HEK293T (cell line): Measurements from ENCODE around the gene ARHGAP5.

ENCODE experiments used
- CTCF ChIA-PET: fragments of 350-600 bp; formaldehyde crosslinking; extraction: SDS; loops from one replicate; lab custom pipeline; 2021; ENCODE audit warnings: antibody characterized with exemption, inconsistent platforms; lab: Yijun Ruan, JAX
- POLR2A ChIA-PET: fragments of 350-600 bp; formaldehyde crosslinking; extraction: SDS; loops from one replicate; lab custom pipeline; 2020; ENCODE audit warnings: antibody characterized with exemption, inconsistent platforms; lab: Yijun Ruan, JAX
- DNase-seq: peaks from one replicate; pipeline ENCODE4 v3.0.0; 2012; ENCODE audit warnings: mixed read lengths; ENCODE audit errors: extremely low spot score
- ARNT ChIP-seq: fragments of 450-650 bp; IDR thresholded peaks from 2 replicates; pipeline ENCODE4 v1.6.1; 2017; ENCODE audit warnings: mild to moderate bottlenecking
- BHLHE40 ChIP-seq: fragments of 450-650 bp; IDR thresholded peaks from 2 replicates; pipeline ENCODE4 v1.6.1; 2016; ENCODE audit warnings: mild to moderate bottlenecking, moderate library complexity, borderline replicate concordance
- CTBP1 ChIP-seq: fragments of 450-650 bp; IDR thresholded peaks from 2 replicates; pipeline ENCODE4 v1.6.1; 2016; ENCODE audit warnings: borderline replicate concordance
- ELF4 ChIP-seq: fragments of 450-650 bp; IDR thresholded peaks from 2 replicates; pipeline ENCODE4 v1.6.1; 2017; ENCODE audit warnings: antibody characterized with exemption
- FOXA1 ChIP-seq: fragments of 450-650 bp; IDR thresholded peaks from 2 replicates; pipeline ENCODE4 v1.6.1; 2016; ENCODE audit warnings: mild to moderate bottlenecking
- FOXK2 ChIP-seq: fragments of 450-650 bp; IDR thresholded peaks from 2 replicates; pipeline ENCODE4 v1.6.1; 2016; ENCODE audit warnings: mild to moderate bottlenecking
- FOXM1 ChIP-seq: fragments of 450-650 bp; IDR thresholded peaks from 2 replicates; pipeline ENCODE4 v1.6.1; 2017; ENCODE audit warnings: mild to moderate bottlenecking, borderline replicate concordance
- HDGF ChIP-seq: fragments of 450-650 bp; IDR thresholded peaks from 2 replicates; pipeline ENCODE4 v1.6.1; 2017; ENCODE audit warnings: antibody characterized with exemption, borderline replicate concordance
- L3MBTL2 ChIP-seq: fragments of 450-650 bp; conservative IDR thresholded peaks from 2 replicates; pipeline ENCODE4 v1.6.1; 2016; ENCODE audit warnings: mild to moderate bottlenecking
- LEF1 ChIP-seq: fragments of 450-650 bp; IDR thresholded peaks from 2 replicates; pipeline ENCODE4 v1.6.1; 2017; ENCODE audit warnings: mild to moderate bottlenecking, borderline replicate concordance
- NFRKB ChIP-seq: fragments of 450-650 bp; IDR thresholded peaks from 2 replicates; pipeline ENCODE4 v1.6.1; 2016; ENCODE audit warnings: mild to moderate bottlenecking, moderate library complexity
- PKNOX1 ChIP-seq: fragments of 450-650 bp; IDR thresholded peaks from 2 replicates; pipeline ENCODE4 v1.6.1; 2016
- SP1 ChIP-seq: fragments of 450-650 bp; IDR thresholded peaks from 2 replicates; pipeline ENCODE4 v1.6.1; 2017
- SUZ12 ChIP-seq: fragments of 450-650 bp; IDR thresholded peaks from 2 replicates; pipeline ENCODE4 v1.6.1; 2016; ENCODE audit warnings: mild to moderate bottlenecking
- TARDBP ChIP-seq: fragments of 450-650 bp; IDR thresholded peaks from 2 replicates; pipeline ENCODE4 v1.6.1; 2016
- ZNF384 ChIP-seq: fragments of 450-650 bp; IDR thresholded peaks from 2 replicates; pipeline ENCODE4 v1.6.1; 2016

Gene ARHGAP5

GRCh38 chr14:32079264-32079663 is 2.2 kb downstream of the ARHGAP5 start:
- TF ChIP-seq FOXK2 (no peak), FOXA1 (no peak), BHLHE40 (no peak), SP1 (no peak), ELF4 (no peak), ZNF384 (no peak), SUZ12 (no peak)
- no peak for DNase-seq
- ChIA-PET POLR2A (no interaction called here), CTCF (no interaction called here)

GRCh38 chr14:32080001-32080510 is 3.0 kb downstream of the ARHGAP5 start:
- no peak for DNase-seq
- TF ChIP-seq L3MBTL2: no peak
- no peak for TF ChIP-seq NFRKB
- TF ChIP-seq LEF1: no peak
- TF ChIP-seq SUZ12: no peak
- TF ChIP-seq ARNT: no peak
- TF ChIP-seq HDGF: no peak
- TF ChIP-seq ELF4: no peak
- no peak for TF ChIP-seq FOXK2
- TF ChIP-seq CTBP1: no peak
- no peak for TF ChIP-seq BHLHE40
- no peak for TF ChIP-seq TARDBP
- no peak for TF ChIP-seq FOXA1
- TF ChIP-seq ZNF384: no peak
- no peak for TF ChIP-seq PKNOX1
- TF ChIP-seq FOXM1: no peak
- TF ChIP-seq SP1: no peak
- ChIA-PET CTCF (interaction anchor here (0.7 kb wide), 1 partner anchor 111 kb away, joined by 3 read pairs; no protein-coding TSS in a partner anchor), POLR2A (no interaction called here)

GRCh38 chr14:32081901-32082300 is 4.8 kb downstream of the ARHGAP5 start:
- DNase-seq: no peak
- CTCF ChIA-PET: no interaction called here
- TF ChIP-seq ZNF384 (no peak), PKNOX1 (no peak), HDGF (no peak), FOXM1 (no peak), FOXK2 (no peak), NFRKB (no peak), TARDBP (no peak), L3MBTL2 (no peak), ELF4 (no peak), FOXA1 (no peak), SP1 (no peak), LEF1 (no peak), CTBP1 (no peak), ARNT (no peak), SUZ12 (no peak), BHLHE40 (no peak)
- POLR2A ChIA-PET: no interaction called here

- no peak for DNase-seq
- POLR2A ChIA-PET: interaction anchor here (0.9 kb wide), 1 partner anchor 12 kb away, joined by 3 read pairs; no protein-coding TSS in a partner anchor
- CTCF ChIA-PET: no interaction called here
- no peak for TF ChIP-seq TARDBP
- TF ChIP-seq FOXM1: no peak
Observed at GRCh38 chr14:32083315-32083624, 6.2 kb downstream of the ARHGAP5 start.

GRCh38 chr14:32083789-32084188 is 6.7 kb downstream of the ARHGAP5 start:
- ChIA-PET CTCF (no interaction called here), POLR2A (interaction anchor here (0.9 kb wide), 1 partner anchor 12 kb away, joined by 3 read pairs; no protein-coding TSS in a partner anchor)
- TF ChIP-seq ELF4: no peak
- TF ChIP-seq LEF1: no peak
- no peak for TF ChIP-seq NFRKB
- no peak for TF ChIP-seq ZNF384
- TF ChIP-seq HDGF: no peak
- no peak for TF ChIP-seq FOXK2
- DNase-seq: no peak

GRCh38 chr14:32085182-32085844 is 8.2 kb downstream of the ARHGAP5 start:
- ChIA-PET POLR2A (interaction anchor here (1.3 kb wide), 1 partner anchor 9 kb away, joined by 7 read pairs; no protein-coding TSS in a partner anchor), CTCF (interaction anchor here (0.6 to 1.1 kb wide), 2 partner anchors 145 to 169 kb away, joined by 3 to 4 read pairs; no protein-coding TSS in a partner anchor)
- TF ChIP-seq LEF1 (no peak), SP1 (no peak), SUZ12 (no peak), L3MBTL2 (no peak), PKNOX1 (no peak), FOXK2 (no peak), BHLHE40 (no peak), NFRKB (no peak), FOXM1 (no peak), ZNF384 (no peak), CTBP1 (no peak), ARNT (no peak), ELF4 (no peak), FOXA1 (no peak), TARDBP (no peak), HDGF (no peak)
- no peak for DNase-seq
